HCT116 (cell line): ENCODE measurements around the gene HVCN1. TPM values are rescaled to one million over a fixed set of nuclear protein-coding genes. Genes with fewer than 3 reads are reported as not detected.

ENCODE experiments used
- ATAC-seq: fragments of 200-7000 bp; cut with Tn5 transposase; 2 replicates; pipeline ENCODE4 v1.9.1; 2020; ENCODE audit warnings: mild to moderate bottlenecking, moderate library complexity
- BruUV-seq: library from RNA; stranded (reverse); fragments of 400-500 nt; replicated peaks from 2 replicates; lab custom pipeline; 2021; lab: Mats Ljungman, UMichigan
- CTCF ChIA-PET: fragments of 300-600 bp; sonication (Branson Sonifier 250); formaldehyde crosslinking; loops from one replicate; lab custom pipeline; 2021; ENCODE audit warnings: antibody characterized with exemption; lab: Charles Lee
- POLR2A ChIA-PET: fragments of 300-600, 350-600 bp; sonication (Branson Sonifier 250); formaldehyde crosslinking; loops from one replicate; lab custom pipeline; 2021; ENCODE audit warnings: antibody characterized with exemption; lab: Charles Lee
- RAD21 ChIA-PET, 2 experiments: fragments of 300-600 bp; sonication (Branson Sonifier 250); formaldehyde crosslinking; loops; one replicate each; lab custom pipeline; 2023; ENCODE audit warnings: low total read pairs in 2 of 2; ENCODE audit not compliant: uncharacterized antibody in 2 of 2, unreplicated experiment in 2 of 2, low non-redundant PET in 1 of 2; lab: Charles Lee
- DNase-seq: peaks from one replicate; pipeline ENCODE4 v3.0.0-alpha.2; 2010; ENCODE audit warnings: low read depth, low spot score
- H2AFZ ChIP-seq: fragments of 200-600 bp; shearing (Covaris generic), sonication (generic); 2 replicates; pipeline ENCODE4 v1.6.1; 2017; ENCODE audit warnings: low read depth, mixed run types, mixed read lengths, antibody characterized with exemption, low read length; ENCODE audit not compliant: poor library complexity, severe bottlenecking
- H3K27ac ChIP-seq: 2 replicates; pipeline ENCODE4 v1.5.1; 2012; ENCODE audit warnings: low read depth, low read length
- H3K27me3 ChIP-seq: fragments of 200-600 bp; sonication (generic); 2 replicates; pipeline ENCODE4 v1.6.1; 2016; ENCODE audit warnings: mixed run types, low read length, mixed read lengths; ENCODE audit not compliant: insufficient read depth
- H3K36me3 ChIP-seq, 2 experiments: fragments of 200-500 bp in 1 of 2; fragments of 200-600 bp in 1 of 2; sonication (Bioruptor generic) in 1 of 2; sonication (generic) in 1 of 2; 2 replicates each; pipeline versions ENCODE4 v1.5.1 to v1.6.1; 2014 to 2016; ENCODE audit warnings: low read length in 2 of 2, inconsistent platforms in 1 of 2, mixed read lengths in 1 of 2, mixed run types in 1 of 2; ENCODE audit not compliant: insufficient read depth in 2 of 2, control insufficient read depth in 1 of 2
- H3K4me1 ChIP-seq, 2 experiments: fragments of 200-600 bp in 1 of 2; sonication (generic) in 1 of 2; 2 replicates each; pipeline versions ENCODE4 v1.5.1 to v1.6.1; 2012 to 2017; ENCODE audit warnings: low read length in 2 of 2, inconsistent platforms in 1 of 2, mild to moderate bottlenecking in 1 of 2, mixed read lengths in 1 of 2, mixed run types in 1 of 2, moderate library complexity in 1 of 2; ENCODE audit not compliant: insufficient read depth in 2 of 2, control insufficient read depth in 1 of 2
- H3K4me2 ChIP-seq: fragments of 200-600 bp; sonication (generic); 2 replicates; pipeline ENCODE4 v1.6.1; 2017; ENCODE audit warnings: mixed run types, low read length, mixed read lengths
- H3K4me3 ChIP-seq, 2 experiments: fragments of 200-600 bp in 1 of 2; sonication (generic) in 1 of 2; replicated peaks in 1 of 2; 2 replicates each; pipeline ENCODE4 v1.5.1; 2011 to 2016; ENCODE audit warnings: low read length in 2 of 2, control low read depth in 1 of 2, low read depth in 1 of 2, mild to moderate bottlenecking in 1 of 2, mixed read lengths in 1 of 2, mixed run types in 1 of 2
- H3K79me2 ChIP-seq: fragments of 200-600 bp; sonication (generic); 2 replicates; pipeline ENCODE4 v1.6.1; 2017; ENCODE audit warnings: mild to moderate bottlenecking, mixed run types, low read length, moderate library complexity, mixed read lengths; ENCODE audit not compliant: insufficient read depth
- H3K9ac ChIP-seq: fragments of 200-600 bp; sonication (generic); 2 replicates; pipeline ENCODE4 v1.6.1; 2016; ENCODE audit warnings: low read length, mixed read lengths
- H3K9me2 ChIP-seq: fragments of 200-600 bp; sonication (generic), shearing (Covaris generic); 2 replicates; pipeline ENCODE4 v1.6.1; 2017; ENCODE audit warnings: mixed run types, mild to moderate bottlenecking, moderate library complexity; ENCODE audit not compliant: insufficient read depth
- H3K9me3 ChIP-seq, 2 experiments: fragments of 200-500 bp in 1 of 2; fragments of 200-600 bp in 1 of 2; sonication (Bioruptor generic) in 1 of 2; sonication (generic) in 1 of 2; 2 replicates each; pipeline ENCODE4 v1.6.1; 2014 to 2017; ENCODE audit warnings: low read length in 2 of 2, mixed read lengths in 2 of 2, inconsistent platforms in 1 of 2, low read depth in 1 of 2, mild to moderate bottlenecking in 1 of 2, mixed run types in 1 of 2, moderate library complexity in 1 of 2; ENCODE audit not compliant: control insufficient read depth in 1 of 2, insufficient read depth in 1 of 2
- H4K20me1 ChIP-seq: fragments of 200-600 bp; sonication (generic), shearing (Covaris generic); 2 replicates; pipeline ENCODE4 v1.6.1; 2017; ENCODE audit warnings: mixed run types, mild to moderate bottlenecking, moderate library complexity; ENCODE audit not compliant: insufficient read depth
- CEBPB ChIP-seq: IDR thresholded peaks from 2 replicates; pipeline ENCODE4 v1.6.1; 2012; ENCODE audit warnings: low read depth
- ELF1 ChIP-seq: IDR thresholded peaks from 2 replicates; pipeline ENCODE4 v1.6.1; 2012; ENCODE audit warnings: low read depth, borderline replicate concordance
- EZH2 ChIP-seq: fragments of 200-600 bp; sonication (generic); IDR thresholded peaks from 2 replicates; pipeline ENCODE4 v1.6.1; 2017; ENCODE audit warnings: antibody characterized with exemption, mixed run types
- EZH2phosphoT487 ChIP-seq: fragments of 200-600 bp; IDR thresholded peaks from 2 replicates; pipeline ENCODE4 v1.6.1; 2018; ENCODE audit warnings: antibody characterized with exemption, borderline replicate concordance
- FOSL1 ChIP-seq: IDR thresholded peaks from 2 replicates; pipeline ENCODE4 v1.6.1; 2012; ENCODE audit warnings: low read depth
- JUND ChIP-seq: IDR thresholded peaks from 2 replicates; pipeline ENCODE4 v1.6.1; 2012
- POLR2A ChIP-seq: IDR thresholded peaks from 2 replicates; pipeline ENCODE4 v1.7.0; 2011; ENCODE audit warnings: borderline replicate concordance; ENCODE audit not compliant: insufficient read depth, insufficient read length; ENCODE audit errors: extremely low read depth
- POLR2AphosphoS5 ChIP-seq: IDR thresholded peaks from 2 replicates; pipeline ENCODE4 v1.6.1; 2011; ENCODE audit warnings: mild to moderate bottlenecking, low read depth, low read length, moderate library complexity
- RAD21 ChIP-seq: IDR thresholded peaks from 2 replicates; pipeline ENCODE4 v1.6.1; 2012; ENCODE audit warnings: low read depth, mild to moderate bottlenecking
- SIN3A ChIP-seq: IDR thresholded peaks from 2 replicates; pipeline ENCODE4 v1.6.1; 2012; ENCODE audit warnings: low read depth
- SRF ChIP-seq: IDR thresholded peaks from 2 replicates; pipeline ENCODE4 v1.6.1; 2012; ENCODE audit warnings: low read depth
- ZFX ChIP-seq: fragments of 450-650 bp; IDR thresholded peaks from 2 replicates; pipeline ENCODE4 v1.6.1; 2017
- ZNF274 ChIP-seq: fragments of 200-500 bp; sonication (Bioruptor generic); IDR thresholded peaks from 2 replicates; pipeline ENCODE4 v1.6.1; 2014; ENCODE audit warnings: mild to moderate bottlenecking, low read depth, low read length, inconsistent platforms
- intact Hi-C: fragments of 100-400 bp; cut with micrococcal nuclease; formaldehyde crosslinking; loops from 2 replicates; pipeline ENCODE4 v1.10.0; 2022
- total RNA-seq: library from RNA; stranded (reverse); gene quantifications from one replicate; pipeline ENCODE4 v1.2.1, GENCODE V29; 2021; ENCODE audit not compliant: unreplicated experiment
- TF ChIP-seq, protein P1 (sequence below): IDR thresholded peaks from 2 replicates; pipeline ENCODE4 v1.6.1; 2012
- TF ChIP-seq, protein P2 (sequence below), 3 experiments: fragments of 200-600 bp in 1 of 3; sonication (generic) in 1 of 3; IDR thresholded peaks in 2 of 3; conservative IDR thresholded peaks in 1 of 3; 2 replicates each; pipeline ENCODE4 v1.5.1; 2012 to 2017; ENCODE audit warnings: low read depth in 2 of 3, low read length in 2 of 3, antibody characterized with exemption in 1 of 3, borderline replicate concordance in 1 of 3, control low read depth in 1 of 3, mild to moderate bottlenecking in 1 of 3, mixed read lengths in 1 of 3, mixed run types in 1 of 3, moderate library complexity in 1 of 3; ENCODE audit not compliant: insufficient read depth in 1 of 3
- TF ChIP-seq, protein P3 (sequence below): IDR thresholded peaks from 2 replicates; pipeline ENCODE4 v1.6.1; 2011; ENCODE audit warnings: mild to moderate bottlenecking, low read length, moderate library complexity; ENCODE audit not compliant: insufficient replicate concordance; ENCODE audit errors: extremely low read depth

HVCN1 gene
- total RNA-seq, 1 experiment from 2014 or later = 0.15 TPM

DNA sequence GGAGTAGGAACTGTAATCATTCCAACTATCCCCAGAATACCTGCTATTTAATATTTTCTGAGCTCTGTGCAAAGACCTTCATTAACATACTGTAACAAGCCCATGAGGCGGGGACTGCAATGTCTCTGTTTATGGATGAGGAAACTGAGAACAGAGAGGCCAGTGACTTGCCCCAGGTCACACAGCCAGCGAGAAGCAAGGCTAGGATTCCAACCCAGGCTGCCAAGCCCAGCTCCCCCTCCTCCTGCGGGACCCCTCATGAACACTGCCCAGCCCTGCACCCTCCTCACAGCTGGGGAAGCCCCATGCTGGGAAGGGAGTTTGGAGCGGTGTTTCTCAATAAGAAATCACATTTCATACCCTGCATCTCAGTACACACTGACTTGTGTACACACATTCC, 10.9 kb downstream of the HVCN1 start:
- ChIA-PET POLR2A (no interaction called here), CTCF (no interaction called here), RAD21 (no interaction called here)
- Histone ChIP-seq H3K4me2 (no peak overlapping the region), H3K4me3 (no peak overlapping the region), H3K9ac (no peak overlapping the region), H3K27ac (no peak overlapping the region), H3K79me2 (no peaks in the 10 kb centered on the region), H3K27me3 (no peaks in the 10 kb centered on the region), H3K9me3 (no peaks in the 10 kb centered on the region), H4K20me1 (no peaks in the 10 kb centered on the region), H3K36me3 (no peaks in the 10 kb centered on the region), H3K4me1 (no peaks in the 10 kb centered on the region), H2AFZ (no peak overlapping the region), H3K9me2 (no peaks in the 10 kb centered on the region)
- DNase-seq (no peak), ATAC-seq (no peak)
- intact Hi-C loops = no loop called here
- BruUV-seq = no TSS peak
- TF ChIP-seq POLR2A (no peak), ZFX (no peak), FOSL1 (no peak), EZH2phosphoT487 (no peak), SIN3A (no peak), EZH2 (no peak), ZNF274 (no peak), POLR2AphosphoS5 (no peak), RAD21 (no peak), JUND (no peak), CEBPB (no peak), SRF (no peak), ELF1 (no peak)
- TF ChIP-seq, protein P1, sequence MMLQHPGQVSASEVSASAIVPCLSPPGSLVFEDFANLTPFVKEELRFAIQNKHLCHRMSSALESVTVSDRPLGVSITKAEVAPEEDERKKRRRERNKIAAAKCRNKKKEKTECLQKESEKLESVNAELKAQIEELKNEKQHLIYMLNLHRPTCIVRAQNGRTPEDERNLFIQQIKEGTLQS = no peak
- TF ChIP-seq, protein P2, sequence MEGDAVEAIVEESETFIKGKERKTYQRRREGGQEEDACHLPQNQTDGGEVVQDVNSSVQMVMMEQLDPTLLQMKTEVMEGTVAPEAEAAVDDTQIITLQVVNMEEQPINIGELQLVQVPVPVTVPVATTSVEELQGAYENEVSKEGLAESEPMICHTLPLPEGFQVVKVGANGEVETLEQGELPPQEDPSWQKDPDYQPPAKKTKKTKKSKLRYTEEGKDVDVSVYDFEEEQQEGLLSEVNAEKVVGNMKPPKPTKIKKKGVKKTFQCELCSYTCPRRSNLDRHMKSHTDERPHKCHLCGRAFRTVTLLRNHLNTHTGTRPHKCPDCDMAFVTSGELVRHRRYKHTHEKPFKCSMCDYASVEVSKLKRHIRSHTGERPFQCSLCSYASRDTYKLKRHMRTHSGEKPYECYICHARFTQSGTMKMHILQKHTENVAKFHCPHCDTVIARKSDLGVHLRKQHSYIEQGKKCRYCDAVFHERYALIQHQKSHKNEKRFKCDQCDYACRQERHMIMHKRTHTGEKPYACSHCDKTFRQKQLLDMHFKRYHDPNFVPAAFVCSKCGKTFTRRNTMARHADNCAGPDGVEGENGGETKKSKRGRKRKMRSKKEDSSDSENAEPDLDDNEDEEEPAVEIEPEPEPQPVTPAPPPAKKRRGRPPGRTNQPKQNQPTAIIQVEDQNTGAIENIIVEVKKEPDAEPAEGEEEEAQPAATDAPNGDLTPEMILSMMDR (IDR thresholded peaks at IDR 0.05 in 2 of 3, conservative IDR thresholded peaks at IDR 0.05 in 1 of 3; ENCODE audit: borderline replicate concordance in 1 of 3, insufficient read depth in 1 of 3, low read depth in 2 of 3, low read length in 2 of 3) = no peak
- TF ChIP-seq, protein P3, sequence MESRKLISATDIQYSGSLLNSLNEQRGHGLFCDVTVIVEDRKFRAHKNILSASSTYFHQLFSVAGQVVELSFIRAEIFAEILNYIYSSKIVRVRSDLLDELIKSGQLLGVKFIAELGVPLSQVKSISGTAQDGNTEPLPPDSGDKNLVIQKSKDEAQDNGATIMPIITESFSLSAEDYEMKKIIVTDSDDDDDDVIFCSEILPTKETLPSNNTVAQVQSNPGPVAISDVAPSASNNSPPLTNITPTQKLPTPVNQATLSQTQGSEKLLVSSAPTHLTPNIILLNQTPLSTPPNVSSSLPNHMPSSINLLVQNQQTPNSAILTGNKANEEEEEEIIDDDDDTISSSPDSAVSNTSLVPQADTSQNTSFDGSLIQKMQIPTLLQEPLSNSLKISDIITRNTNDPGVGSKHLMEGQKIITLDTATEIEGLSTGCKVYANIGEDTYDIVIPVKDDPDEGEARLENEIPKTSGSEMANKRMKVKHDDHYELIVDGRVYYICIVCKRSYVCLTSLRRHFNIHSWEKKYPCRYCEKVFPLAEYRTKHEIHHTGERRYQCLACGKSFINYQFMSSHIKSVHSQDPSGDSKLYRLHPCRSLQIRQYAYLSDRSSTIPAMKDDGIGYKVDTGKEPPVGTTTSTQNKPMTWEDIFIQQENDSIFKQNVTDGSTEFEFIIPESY = no peak
